Activated CD8-positive, alpha-beta memory T cell treated with anti-CD3 and anti-CD28 coated beads, Interleukin-2, amount 50 U/mL, for 48 hours (primary cell): ENCODE results near the gene SYT5.

Source experiments
- DNase-seq: peaks from one replicate; pipeline ENCODE4 v3.0.0-alpha.2; 2020

The SYT5 gene

DNA sequence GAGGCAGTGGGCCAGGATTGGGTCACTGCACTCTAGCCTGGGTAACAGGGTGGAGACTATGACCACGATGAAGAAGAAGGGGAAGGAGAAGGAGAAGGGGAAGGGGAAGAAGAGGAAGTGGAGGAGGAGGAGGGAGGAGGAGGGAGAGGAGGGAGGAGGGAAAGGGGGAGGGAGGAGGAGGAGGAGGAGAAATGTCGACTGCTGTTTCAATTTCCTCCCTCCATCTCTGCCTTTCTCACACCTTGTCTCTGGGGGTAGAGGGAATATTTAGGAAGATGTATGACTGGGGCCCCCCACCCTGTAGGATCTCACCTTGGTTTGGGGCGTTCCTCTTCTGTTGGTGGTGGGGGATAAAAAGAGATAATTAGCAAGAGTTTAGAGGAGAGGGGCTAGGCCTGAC, 34.9 kb downstream of the SYT5 start:
- no peak for DNase-seq

- no peak for DNase-seq
These were observed 38.4 kb downstream of the SYT5 start for GRCh38 chr19:55141696-55142095.

GRCh38 chr19:55137915-55138314, 42.2 kb downstream of the SYT5 start:
- no peak for DNase-seq

DNA sequence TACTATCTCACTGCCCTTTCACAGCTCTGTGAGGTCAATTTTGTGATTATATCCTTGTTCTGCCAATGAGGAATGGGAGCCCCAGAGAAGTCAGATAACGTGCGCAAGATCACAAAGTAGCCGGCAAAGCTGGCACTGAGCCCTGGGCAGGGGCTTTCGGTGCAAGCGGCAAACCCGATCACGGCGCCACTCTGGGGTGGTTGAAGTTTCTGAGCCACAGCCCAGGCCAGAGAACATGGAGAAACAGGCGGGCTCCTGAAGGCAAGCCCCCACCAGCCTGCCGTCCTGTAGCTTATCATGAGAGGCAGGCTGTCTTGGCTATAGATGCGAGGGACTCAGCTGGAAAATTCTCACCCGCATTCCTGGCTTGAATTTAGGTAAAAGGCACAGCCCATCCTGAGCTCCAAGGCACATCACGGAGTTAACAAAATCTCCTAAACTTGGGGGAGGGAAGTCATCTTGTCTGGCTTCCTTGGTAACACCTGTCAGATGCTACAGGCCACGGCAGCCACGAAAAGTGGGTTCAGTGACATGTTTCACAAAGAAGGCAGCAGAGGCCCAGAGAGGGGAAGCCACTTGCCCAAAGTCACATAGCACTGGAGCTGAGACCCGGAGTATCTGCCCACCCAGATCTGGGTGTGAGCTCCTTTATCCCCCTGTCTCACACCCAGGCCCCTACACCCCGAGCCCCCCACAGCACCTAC, 43.5 kb downstream of the SYT5 start:
- DNase-seq, result no peak

DNA sequence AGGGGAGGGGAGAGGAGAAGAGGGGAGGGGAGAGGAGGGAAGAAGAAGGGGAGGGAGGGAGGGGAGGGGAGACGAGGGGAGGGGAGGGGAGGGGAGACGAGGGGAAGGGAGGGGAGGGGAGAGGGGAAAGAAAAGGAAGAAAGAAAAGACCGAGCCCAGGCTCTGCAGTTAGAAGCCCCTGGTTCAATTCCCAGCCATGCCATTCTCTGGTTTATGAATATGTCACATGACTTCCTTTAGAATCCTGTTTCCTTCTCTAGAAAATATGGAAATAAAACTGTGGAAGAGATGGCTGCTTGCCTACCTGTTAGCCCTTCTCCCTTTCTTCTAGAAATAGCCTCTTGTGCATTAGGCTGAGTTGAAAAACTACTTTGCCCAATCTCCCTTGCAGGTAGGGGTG, 45.4 kb downstream of the SYT5 start:
- no peak for DNase-seq

- DNase-seq, result no peak
These were observed 46.2 kb downstream of the SYT5 start for GRCh38 chr19:55133639-55134444.

DNA sequence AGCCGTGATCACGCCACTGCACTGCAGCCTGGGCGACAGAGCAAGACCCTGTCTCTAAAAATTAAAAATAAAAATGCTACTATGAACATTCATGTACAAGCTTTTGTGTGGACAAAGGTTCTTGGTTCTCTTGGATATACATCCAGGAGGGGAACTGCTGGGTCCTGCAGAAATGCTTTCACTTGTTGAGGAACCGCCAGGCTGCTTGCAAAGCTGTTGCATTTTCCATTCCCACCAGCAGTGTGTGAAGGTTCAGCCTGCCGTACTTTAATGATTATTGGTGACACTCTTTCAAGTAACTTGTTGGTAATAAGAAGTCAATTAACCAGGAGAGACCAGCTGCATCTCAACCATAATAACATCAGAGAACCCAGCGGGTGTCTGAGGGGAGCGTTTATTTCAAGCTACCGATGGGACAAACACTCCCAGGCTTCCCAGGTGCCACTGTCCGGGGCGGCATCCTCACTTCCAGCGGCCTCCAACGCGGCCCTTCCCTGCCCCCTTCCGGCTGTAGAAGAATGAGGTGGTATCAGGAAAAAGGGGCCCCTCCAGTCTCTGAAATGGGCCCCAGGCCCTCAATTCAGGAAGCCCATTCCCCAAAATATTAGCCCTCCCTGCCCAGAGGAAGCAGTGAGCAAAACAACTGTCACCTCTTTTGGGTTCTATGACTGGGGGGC, 47.5 kb downstream of the SYT5 start:
- DNase-seq, result no peak

DNA sequence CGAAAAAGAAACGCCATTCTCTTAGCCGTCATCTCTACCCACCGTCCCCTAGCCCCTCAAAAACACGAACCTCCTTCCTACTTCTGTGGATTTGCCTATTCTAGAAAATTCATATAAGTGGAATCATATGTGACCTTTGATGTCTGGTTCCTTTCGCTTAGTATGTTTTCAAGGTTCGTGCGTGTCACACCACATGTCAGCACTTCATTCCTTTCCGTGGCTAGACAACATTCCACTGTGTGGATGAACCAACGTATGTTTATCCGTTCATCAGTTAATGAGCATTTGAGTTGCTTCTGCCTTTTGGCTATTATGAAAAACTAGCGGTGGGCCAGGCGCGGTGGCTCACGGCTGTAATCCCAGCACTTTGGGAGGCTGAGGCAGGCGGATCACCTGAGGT, 48.7 kb downstream of the SYT5 start:
- no peak for DNase-seq
